Loucy (cell line): ENCODE results near the gene ITPRID2.

Experiments used
- H2AFZ ChIP-seq: fragments of 200-600 bp; sonication (generic); 2 replicates; pipeline ENCODE4 v1.6.0; 2016; ENCODE audit warnings: antibody characterized with exemption, mild to moderate bottlenecking, low read length, moderate library complexity
- H3F3A ChIP-seq: fragments of 200-600 bp; 2 replicates; pipeline ENCODE4 v1.6.0; 2016; ENCODE audit warnings: antibody characterized with exemption, low read depth, mild to moderate bottlenecking
- H3K27me3 ChIP-seq: fragments of 200-600 bp; sonication (generic); 2 replicates; pipeline ENCODE4 v1.6.1; 2014; ENCODE audit warnings: low read length, mild to moderate bottlenecking; ENCODE audit not compliant: insufficient read depth, poor library complexity, severe bottlenecking
- H3K36me3 ChIP-seq: fragments of 200-600 bp; sonication (generic); 2 replicates; pipeline ENCODE4 v1.6.1; 2016; ENCODE audit warnings: low read length; ENCODE audit not compliant: insufficient read depth
- H3K4me1 ChIP-seq: fragments of 200-600 bp; sonication (generic); 2 replicates; pipeline ENCODE4 v1.5.1; 2014; ENCODE audit warnings: low read length, mild to moderate bottlenecking; ENCODE audit not compliant: insufficient read depth, poor library complexity, severe bottlenecking
- H3K4me2 ChIP-seq: fragments of 200-600 bp; sonication (generic); 2 replicates; pipeline ENCODE4 v1.6.0; 2014; ENCODE audit warnings: antibody characterized with exemption, low read length, low read depth, mild to moderate bottlenecking; ENCODE audit not compliant: poor library complexity, severe bottlenecking
- H3K4me3 ChIP-seq: fragments of 200-600 bp; sonication (generic); 2 replicates; pipeline ENCODE4 v1.5.1; 2014; ENCODE audit warnings: low read length, mild to moderate bottlenecking, mixed read lengths; ENCODE audit not compliant: poor library complexity, severe bottlenecking
- H3K79me2 ChIP-seq: fragments of 200-600 bp; sonication (generic); 2 replicates; pipeline ENCODE4 v1.6.1; 2014; ENCODE audit warnings: low read length; ENCODE audit not compliant: insufficient read depth
- H3K9ac ChIP-seq: fragments of 200-600 bp; sonication (generic); 2 replicates; pipeline ENCODE4 v1.6.0; 2014; ENCODE audit warnings: mild to moderate bottlenecking, low read depth, low read length, moderate library complexity; ENCODE audit not compliant: poor library complexity, severe bottlenecking
- H3K9me2 ChIP-seq: fragments of 200-600 bp; sonication (generic); replicated peaks from 2 replicates; pipeline ENCODE4 v1.6.1; 2016; ENCODE audit warnings: low read depth, low read length, mixed read lengths
- H3K9me3 ChIP-seq: fragments of 200-600 bp; sonication (generic); 2 replicates; pipeline ENCODE4 v1.6.1; 2014; ENCODE audit warnings: mild to moderate bottlenecking, antibody characterized with exemption, low read length, low read depth; ENCODE audit not compliant: insufficient read depth
- H4K20me1 ChIP-seq: fragments of 200-600 bp; sonication (generic); 2 replicates; pipeline ENCODE4 v1.6.0; 2014; ENCODE audit warnings: antibody characterized with exemption, low read length, mild to moderate bottlenecking; ENCODE audit not compliant: insufficient read depth, poor library complexity, severe bottlenecking
- CTCF ChIP-seq: fragments of 200-600 bp; sonication (generic); conservative IDR thresholded peaks from 2 replicates; pipeline ENCODE4 v1.5.1; 2014; ENCODE audit warnings: mild to moderate bottlenecking, antibody characterized with exemption, low read length
- EZH2phosphoT487 ChIP-seq: fragments of 200-600 bp; IDR thresholded peaks from 2 replicates; pipeline ENCODE4 v1.6.1; 2018; ENCODE audit warnings: antibody characterized with exemption, mild to moderate bottlenecking, moderate library complexity, borderline replicate concordance

Gene ITPRID2

GRCh38 chr2:181962142-181962541 is 70.6 kb downstream of the ITPRID2 start:
- Histone ChIP-seq H3F3A (no peaks in the 10 kb centered on the region), H2AFZ (no peak overlapping the region), H3K4me2 (no peak overlapping the region), H3K36me3 (no peaks in the 10 kb centered on the region), H3K79me2 (no peaks in the 10 kb centered on the region; the same call in 1 of the 2 replicates), H3K9me2 (no peaks in the 10 kb centered on the region), H3K9ac (no peak overlapping the region), H4K20me1 (no peaks in the 10 kb centered on the region), H3K27me3 (no peaks in the 10 kb centered on the region), H3K4me1 (peaks cover 16% of the 10 kb centered on the region), H3K4me3 (no peak overlapping the region), H3K9me3 (no peaks in the 10 kb centered on the region)
- TF ChIP-seq EZH2phosphoT487 (no peak), CTCF (no peak)

DNA sequence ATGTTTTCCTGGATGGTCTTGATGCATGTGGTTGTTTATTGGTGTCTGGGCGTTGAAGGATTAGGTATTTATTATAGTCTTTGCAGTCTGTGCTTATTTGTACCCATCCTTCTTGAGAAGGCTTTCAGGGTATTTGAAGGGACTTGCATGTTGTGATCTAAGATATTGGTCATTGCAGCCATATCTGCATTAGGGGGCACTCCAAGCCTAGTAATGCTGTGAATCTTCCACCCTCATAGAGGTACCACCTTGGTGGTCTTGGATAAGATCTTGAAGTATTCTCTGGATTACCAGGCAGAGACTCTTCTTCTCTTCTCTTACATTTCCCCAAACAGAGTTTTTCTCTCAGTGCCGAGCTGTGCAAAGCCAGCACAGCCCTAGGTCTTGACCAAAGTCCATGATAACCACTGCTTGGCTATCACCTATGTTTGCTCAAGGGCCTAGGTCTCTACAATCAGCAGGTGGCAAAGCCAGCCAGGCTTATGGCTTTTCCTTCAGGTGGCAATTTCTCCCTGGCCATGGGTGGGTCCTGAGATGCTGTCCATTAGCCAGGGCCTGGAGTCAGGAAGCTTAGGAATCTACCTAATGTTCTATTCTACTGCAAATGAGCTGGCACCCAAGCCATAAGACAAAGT is 78.7 kb downstream of the ITPRID2 start:
- no peak overlapping the region for H3K4me2 ChIP-seq
- no peaks in the 10 kb centered on the region; the same call in 1 of the 2 replicates for H3K79me2 ChIP-seq
- no peaks in the 10 kb centered on the region for H3F3A ChIP-seq
- TF ChIP-seq CTCF (peak; percentile 61), EZH2phosphoT487 (no peak)
- H4K20me1 ChIP-seq, result no peaks in the 10 kb centered on the region
- H3K27me3 ChIP-seq, result no peaks in the 10 kb centered on the region
- no peak overlapping the region for H3K9ac ChIP-seq
- no peak overlapping the region for H2AFZ ChIP-seq
- no peaks in the 10 kb centered on the region for H3K36me3 ChIP-seq
- H3K4me3 ChIP-seq, result no peak overlapping the region
- no peaks in the 10 kb centered on the region for H3K9me2 ChIP-seq
- H3K9me3 ChIP-seq, result no peaks in the 10 kb centered on the region
- H3K4me1 ChIP-seq, result no peaks in the 10 kb centered on the region

DNA sequence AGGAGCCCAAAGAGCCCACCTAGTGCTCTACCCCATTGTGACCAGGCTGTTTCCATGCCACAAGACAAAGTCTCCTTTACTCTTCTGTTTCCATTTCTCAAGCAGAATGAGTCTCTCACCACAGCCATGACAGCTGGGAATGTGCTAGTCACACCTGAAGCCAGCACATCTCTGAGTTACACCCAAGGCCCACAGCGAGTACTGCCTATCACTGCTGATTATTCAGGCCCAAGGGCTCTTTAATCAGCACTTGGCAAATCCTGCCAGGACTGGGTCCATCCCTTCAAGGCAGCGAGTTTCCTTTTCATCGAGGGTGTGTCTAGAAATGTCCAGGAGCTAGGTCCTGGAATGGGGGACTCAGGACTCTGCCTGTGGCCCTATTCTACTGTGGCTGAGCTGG is 79.5 kb downstream of the ITPRID2 start:
- no peaks in the 10 kb centered on the region for H3K9me3 ChIP-seq
- no peak overlapping the region for H2AFZ ChIP-seq

More for the DNA sequence above, 79.5 kb downstream of the ITPRID2 start:
- H3K27me3 ChIP-seq, result no peaks in the 10 kb centered on the region
- H3K9ac ChIP-seq, result no peak overlapping the region
- no peak for TF ChIP-seq EZH2phosphoT487
- TF ChIP-seq CTCF, result no peak
- no peaks in the 10 kb centered on the region for H3F3A ChIP-seq
- no peak overlapping the region for H3K4me3 ChIP-seq
- no peaks in the 10 kb centered on the region for H3K9me2 ChIP-seq
- H3K4me1 ChIP-seq, result no peaks in the 10 kb centered on the region
- H4K20me1 ChIP-seq, result no peaks in the 10 kb centered on the region
- no peak overlapping the region for H3K4me2 ChIP-seq
- no peaks in the 10 kb centered on the region for H3K36me3 ChIP-seq
- H3K79me2 ChIP-seq, result no peaks in the 10 kb centered on the region; the same call in 1 of the 2 replicates
